H1 (cell line): Measurements from ENCODE around the gene TEX22. TPM values are rescaled to one million over a fixed set of nuclear protein-coding genes. Genes with fewer than 3 reads are reported as not detected.

Experiments used
- CTCF ChIA-PET: fragments of 300-600 bp; sonication (Branson Sonifier 250); formaldehyde crosslinking; loops from one replicate; lab custom pipeline; 2021; ENCODE audit not compliant: partially characterized antibody; lab: Charles Lee
- POLR2A ChIA-PET: fragments of 300-600 bp; sonication (Branson Sonifier 250); formaldehyde crosslinking; loops from one replicate; lab custom pipeline; 2021; ENCODE audit warnings: inconsistent platforms; ENCODE audit not compliant: partially characterized antibody; lab: Charles Lee
- DNase-seq, 2 experiments: peaks; one replicate each; pipeline versions ENCODE4 v3.0.0 to v3.0.0-alpha.2; 2010 to 2022; ENCODE audit warnings: low spot score in 2 of 2, low read depth in 1 of 2, mixed read lengths in 1 of 2
- FAIRE-seq: peaks from 2 replicates; lab custom pipeline; 2011; peaks lifted over from hg19 to GRCh38; lab: Jason Lieb, UNC
- H2AFZ ChIP-seq: 2 replicates; pipeline ENCODE4 v1.8.1; 2012; ENCODE audit warnings: low read length, inconsistent platforms
- H2AK5ac ChIP-seq: 2 replicates; pipeline ENCODE4 v1.6.1; 2013; ENCODE audit warnings: low read depth, low read length
- H2BK120ac ChIP-seq: replicated peaks from 2 replicates; pipeline ENCODE3; 2013; ENCODE audit warnings: low read depth, low read length, inconsistent platforms
- H2BK12ac ChIP-seq: 2 replicates; pipeline ENCODE4 v1.6.1; 2013; ENCODE audit warnings: low read depth, low read length
- H2BK15ac ChIP-seq: 2 replicates; pipeline ENCODE4 v1.6.1; 2013; ENCODE audit warnings: low read length
- H2BK20ac ChIP-seq: 2 replicates; pipeline ENCODE4 v1.6.1; 2013; ENCODE audit warnings: low read length
- H2BK5ac ChIP-seq: 2 replicates; pipeline ENCODE4 v1.6.1; 2013; ENCODE audit warnings: low read depth, low read length
- H3K14ac ChIP-seq: 2 replicates; pipeline ENCODE4 v1.6.1; 2013; ENCODE audit warnings: inconsistent platforms; ENCODE audit not compliant: insufficient read length
- H3K18ac ChIP-seq: 2 replicates; pipeline ENCODE4 v1.6.1; 2013; ENCODE audit warnings: low read length; ENCODE audit errors: extremely low read depth
- H3K23ac ChIP-seq: 2 replicates; pipeline ENCODE4 v1.6.1; 2013; ENCODE audit warnings: inconsistent platforms; ENCODE audit not compliant: insufficient read length
- H3K23me2 ChIP-seq: 2 replicates; pipeline ENCODE4 v1.6.1; 2013; ENCODE audit warnings: low read depth, low read length
- H3K27ac ChIP-seq: 2 replicates; pipeline ENCODE4 v1.6.1; 2011; ENCODE audit warnings: low read depth, low read length, inconsistent platforms
- H3K27me3 ChIP-seq, 4 experiments: replicated peaks in 1 of 4; 1 replicate in 1 of 4; 2 replicates in 3 of 4; pipeline versions ENCODE4 v1.6.1 to v1.8.1; 2011 to 2013; ENCODE audit warnings: low read length in 3 of 4, mild to moderate bottlenecking in 3 of 4, inconsistent platforms in 2 of 4, mixed read lengths in 2 of 4, moderate library complexity in 1 of 4; ENCODE audit not compliant: control insufficient read depth in 3 of 4, insufficient read depth in 3 of 4; ENCODE audit errors: extremely low read depth in 1 of 4
- H3K36me3 ChIP-seq, 4 experiments: 2 replicates each; pipeline versions ENCODE4 v1.6.1 to v1.8.1; 2011 to 2013; ENCODE audit warnings: mild to moderate bottlenecking in 4 of 4, low read length in 3 of 4, moderate library complexity in 2 of 4, control low read depth in 1 of 4, inconsistent platforms in 1 of 4; ENCODE audit not compliant: insufficient read depth in 4 of 4, control insufficient read depth in 2 of 4
- H3K4ac ChIP-seq: replicated peaks from 2 replicates; pipeline ENCODE3; 2013; ENCODE audit warnings: low read length, low read depth, mixed read lengths, inconsistent platforms; ENCODE audit not compliant: insufficient read length
- H3K4me1 ChIP-seq, 4 experiments: replicated peaks in 1 of 4; 1 replicate in 1 of 4; 2 replicates in 3 of 4; pipeline versions ENCODE4 v1.6.1 to v1.8.1; 2011 to 2013; ENCODE audit warnings: low read length in 3 of 4, inconsistent platforms in 2 of 4, mixed read lengths in 1 of 4; ENCODE audit not compliant: insufficient read depth in 4 of 4, control insufficient read depth in 3 of 4
- H3K4me2 ChIP-seq, 2 experiments: 2 replicates each; pipeline versions ENCODE4 v1.6.1 to v1.8.1; 2011 to 2013; ENCODE audit warnings: low read depth in 2 of 2, low read length in 2 of 2, control low read depth in 1 of 2, inconsistent platforms in 1 of 2, mild to moderate bottlenecking in 1 of 2; ENCODE audit not compliant: insufficient read depth in 1 of 2
- H3K4me3 ChIP-seq, 4 experiments: fragments of 200-600, 300-600 bp in 1 of 4; sonication (generic), shearing (Covaris generic), sonication (Bioruptor Twin) in 1 of 4; 2 replicates each; pipeline versions ENCODE4 v1.5.1 to v1.8.1; 2011 to 2016; ENCODE audit warnings: low read length in 4 of 4, low read depth in 3 of 4, control low read depth in 2 of 4, inconsistent platforms in 2 of 4, mild to moderate bottlenecking in 2 of 4, mixed read lengths in 1 of 4, moderate library complexity in 1 of 4; ENCODE audit not compliant: insufficient read depth in 2 of 4; ENCODE audit errors: extremely low read depth in 1 of 4
- H3K56ac ChIP-seq: replicated peaks from 2 replicates; pipeline ENCODE3; 2013; ENCODE audit warnings: low read depth, mild to moderate bottlenecking, mixed read lengths, low read length, inconsistent platforms; ENCODE audit not compliant: insufficient read length
- H3K79me1 ChIP-seq: 2 replicates; pipeline ENCODE4 v1.6.1; 2013; ENCODE audit warnings: low read depth, low read length, control low read depth
- H3K79me2 ChIP-seq, 2 experiments: 2 replicates each; pipeline versions ENCODE4 v1.6.1 to v1.8.1; 2012 to 2013; ENCODE audit warnings: low read length in 2 of 2, mild to moderate bottlenecking in 2 of 2, inconsistent platforms in 1 of 2; ENCODE audit not compliant: insufficient read depth in 2 of 2, control insufficient read depth in 1 of 2
- H3K9ac ChIP-seq, 4 experiments: replicated peaks in 1 of 4; 1 replicate in 1 of 4; 2 replicates in 3 of 4; pipeline versions ENCODE4 v1.6.1 to v1.8.1; 2011 to 2013; ENCODE audit warnings: low read depth in 3 of 4, low read length in 3 of 4, control low read depth in 2 of 4, mild to moderate bottlenecking in 2 of 4, moderate library complexity in 2 of 4, inconsistent platforms in 1 of 4; ENCODE audit errors: extremely low read depth in 1 of 4
- H3K9me3 ChIP-seq, 2 experiments: 2 replicates each; pipeline versions ENCODE4 v1.6.1 to v1.8.1; 2012 to 2013; ENCODE audit warnings: mild to moderate bottlenecking in 2 of 2, moderate library complexity in 2 of 2, control low read depth in 1 of 2, inconsistent platforms in 1 of 2, low read depth in 1 of 2, low read length in 1 of 2, mixed read lengths in 1 of 2; ENCODE audit not compliant: insufficient read depth in 2 of 2
- H4K20me1 ChIP-seq, 2 experiments: replicated peaks in 1 of 2; 2 replicates each; pipeline versions ENCODE3 to v1.8.1; 2011 to 2013; ENCODE audit warnings: inconsistent platforms in 2 of 2, low read length in 2 of 2, mild to moderate bottlenecking in 1 of 2; ENCODE audit not compliant: insufficient read depth in 2 of 2, control insufficient read depth in 1 of 2
- H4K5ac ChIP-seq: 2 replicates; pipeline ENCODE4 v1.6.1; 2013; ENCODE audit warnings: low read length, low read depth, mixed read lengths, inconsistent platforms; ENCODE audit not compliant: insufficient read length
- H4K8ac ChIP-seq: 2 replicates; pipeline ENCODE4 v1.8.0; 2013; ENCODE audit warnings: mild to moderate bottlenecking, moderate library complexity, low read length, inconsistent platforms; ENCODE audit not compliant: insufficient read depth; ENCODE audit errors: extremely low read depth
- H4K91ac ChIP-seq: replicated peaks from 2 replicates; pipeline ENCODE3; 2013; ENCODE audit warnings: low read length, mixed read lengths, inconsistent platforms; ENCODE audit not compliant: insufficient read length
- SP2 ChIP-seq: IDR thresholded peaks from 2 replicates; pipeline ENCODE4 v1.6.1; 2012; ENCODE audit warnings: mild to moderate bottlenecking, low read length, inconsistent platforms
- SUZ12 ChIP-seq: fragments of 200-600 bp; sonication (generic); IDR thresholded peaks from 2 replicates; pipeline ENCODE4 v1.6.1; 2012; ENCODE audit warnings: mild to moderate bottlenecking, inconsistent platforms, low read length, moderate library complexity, mixed read lengths
- WGBS, 2 experiments: shearing (Covaris generic) in 1 of 2; methylation state at CpG; one replicate each; pipeline versions ENCODE4 v1.1.6 to v1.1.7; 2013 to 2015; ENCODE audit warnings: low lambda C conversion rate in 2 of 2, mixed read lengths in 2 of 2, inconsistent platforms in 1 of 2, low coverage in 1 of 2, missing lambda C conversion rate in 1 of 2; ENCODE audit not compliant: insufficient replicate concordance in 2 of 2, insufficient coverage in 1 of 2, insufficient read length in 1 of 2; ENCODE audit errors: extremely low coverage in 1 of 2, missing lambda C conversion rate in 1 of 2; 5-methylcytosine and 5-hydroxymethylcytosine counted together
- polyA plus RNA-seq, 7 experiments: library from polyadenylated mRNA; depleted of rRNA in 3 of 7; stranded (reverse) in 5 of 7; unstranded in 2 of 7; fragments of >200 nt in 5 of 7; fragments of 200-250 nt in 2 of 7; gene quantifications; 1 replicate in 5 of 7; 2 replicates in 1 of 7; 4 replicates in 1 of 7; pipeline versions ENCODE4 v1.2.1 to v1.2.3, GENCODE V29; 2011 to 2013; ENCODE audit warnings: missing spikeins in 2 of 7, mixed read lengths in 2 of 7
- total RNA-seq: library from RNA; stranded (reverse); fragmentation: NEBNext Ultra II Directional; extraction: Animal tissue kit (Norgen Biotek cat#: 25700); gene quantifications from 2 replicates; pipeline ENCODE4 v1.2.1, GENCODE V29; 2021

The TEX22 gene
- total and polyA plus RNA-seq, 2 of the 8 experiments (the other 6 are each of a cell fraction or from before 2014, with no cell fraction given), result 0.24 to 0.39 TPM

DNA sequence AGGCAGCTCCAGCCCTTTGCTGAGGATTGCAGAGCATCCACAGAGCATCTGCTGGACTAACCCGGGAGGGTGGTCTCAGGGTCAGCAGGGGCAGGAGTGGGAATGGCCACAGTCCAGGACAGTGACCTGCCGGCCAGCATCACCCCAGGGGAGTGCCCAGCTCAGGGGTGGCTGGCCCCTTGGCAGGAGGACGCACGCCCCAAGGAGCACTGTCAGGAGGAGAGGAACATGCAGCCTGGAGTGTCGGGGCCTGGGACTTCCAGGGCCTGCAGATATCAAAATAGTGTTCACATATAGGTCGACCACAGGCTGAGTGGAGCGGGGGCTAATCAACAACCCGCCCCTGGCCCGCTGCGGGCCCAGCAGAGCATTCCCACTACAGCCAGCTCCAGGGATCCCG, 33.2 kb upstream of the TEX22 start:
- FAIRE-seq, result no peak
- H4K91ac ChIP-seq, result no peak overlapping the region
- TF ChIP-seq SP2 (no peak), SUZ12 (no peak)

More for the DNA sequence above, 33.2 kb upstream of the TEX22 start:
- Histone ChIP-seq H3K18ac (no peak overlapping the region), H3K9me3 (no peaks in the 10 kb centered on the region), H3K4ac (no peak overlapping the region), H3K14ac (no peak overlapping the region), H3K4me1 (no peaks in the 10 kb centered on the region), H3K79me1 (no peaks in the 10 kb centered on the region), H3K9ac (no peak overlapping the region), H3K23ac (no peak overlapping the region), H4K20me1 (peaks cover 2 to 3% of the 10 kb centered on the region in 2 experiments), H3K4me3 (no peak overlapping the region), H2BK5ac (no peak overlapping the region), H2AFZ (no peak overlapping the region), H3K79me2 (no peaks in the 10 kb centered on the region), H3K23me2 (no peaks in the 10 kb centered on the region), H3K36me3 (peaks cover 0 to 4% (median 0%) of the 10 kb centered on the region in 4 experiments; a peak in 2 of 8 replicates), H3K56ac (no peak overlapping the region), H3K4me2 (no peak overlapping the region), H3K27ac (no peak overlapping the region), H2BK15ac (no peak overlapping the region), H2BK120ac (no peak overlapping the region), H2AK5ac (no peak overlapping the region), H2BK20ac (no peak overlapping the region), H3K27me3 (no peaks in the 10 kb centered on the region; a peak in 1 of 7 replicates), H4K8ac (no peak overlapping the region), H4K5ac (no peak overlapping the region), H2BK12ac (no peak overlapping the region)
- ChIA-PET POLR2A (no interaction called here), CTCF (interaction anchor here (0.7 to 2.7 kb wide), 7 partner anchors 11 to 588 kb away, joined by 3 to 10 read pairs (median 4); no protein-coding TSS in a partner anchor)
- 95% methylated on average over 11 of the region's 11 CpGs; no CpG with 5 or more reads in 1 of the 2 experiments for WGBS, 2 experiments
- no peak for DNase-seq
